H1 (cell line): ENCODE measurements around the gene CD28. TPM values are rescaled to one million over a fixed set of nuclear protein-coding genes. Genes with fewer than 3 reads are reported as not detected.

ENCODE experiments used
- CTCF ChIA-PET: fragments of 300-600 bp; sonication (Branson Sonifier 250); formaldehyde crosslinking; loops from one replicate; lab custom pipeline; 2021; ENCODE audit not compliant: partially characterized antibody; lab: Charles Lee
- POLR2A ChIA-PET: fragments of 300-600 bp; sonication (Branson Sonifier 250); formaldehyde crosslinking; loops from one replicate; lab custom pipeline; 2021; ENCODE audit warnings: inconsistent platforms; ENCODE audit not compliant: partially characterized antibody; lab: Charles Lee
- DNase-seq, 2 experiments: peaks; one replicate each; pipeline versions ENCODE4 v3.0.0 to v3.0.0-alpha.2; 2010 to 2022; ENCODE audit warnings: low spot score in 2 of 2, low read depth in 1 of 2, mixed read lengths in 1 of 2
- FAIRE-seq: peaks from 2 replicates; lab custom pipeline; 2011; peaks lifted over from hg19 to GRCh38; lab: Jason Lieb, UNC
- H2AFZ ChIP-seq: 2 replicates; pipeline ENCODE4 v1.8.1; 2012; ENCODE audit warnings: low read length, inconsistent platforms
- H2AK5ac ChIP-seq: 2 replicates; pipeline ENCODE4 v1.6.1; 2013; ENCODE audit warnings: low read depth, low read length
- H2BK120ac ChIP-seq: replicated peaks from 2 replicates; pipeline ENCODE3; 2013; ENCODE audit warnings: low read depth, low read length, inconsistent platforms
- H2BK12ac ChIP-seq: 2 replicates; pipeline ENCODE4 v1.6.1; 2013; ENCODE audit warnings: low read depth, low read length
- H2BK15ac ChIP-seq: 2 replicates; pipeline ENCODE4 v1.6.1; 2013; ENCODE audit warnings: low read length
- H2BK20ac ChIP-seq: 2 replicates; pipeline ENCODE4 v1.6.1; 2013; ENCODE audit warnings: low read length
- H2BK5ac ChIP-seq: 2 replicates; pipeline ENCODE4 v1.6.1; 2013; ENCODE audit warnings: low read depth, low read length
- H3K14ac ChIP-seq: 2 replicates; pipeline ENCODE4 v1.6.1; 2013; ENCODE audit warnings: inconsistent platforms; ENCODE audit not compliant: insufficient read length
- H3K18ac ChIP-seq: 2 replicates; pipeline ENCODE4 v1.6.1; 2013; ENCODE audit warnings: low read length; ENCODE audit errors: extremely low read depth
- H3K23ac ChIP-seq: 2 replicates; pipeline ENCODE4 v1.6.1; 2013; ENCODE audit warnings: inconsistent platforms; ENCODE audit not compliant: insufficient read length
- H3K23me2 ChIP-seq: 2 replicates; pipeline ENCODE4 v1.6.1; 2013; ENCODE audit warnings: low read depth, low read length
- H3K27ac ChIP-seq: 2 replicates; pipeline ENCODE4 v1.6.1; 2011; ENCODE audit warnings: low read depth, low read length, inconsistent platforms
- H3K27me3 ChIP-seq, 4 experiments: replicated peaks in 1 of 4; 1 replicate in 1 of 4; 2 replicates in 3 of 4; pipeline versions ENCODE4 v1.6.1 to v1.8.1; 2011 to 2013; ENCODE audit warnings: low read length in 3 of 4, mild to moderate bottlenecking in 3 of 4, inconsistent platforms in 2 of 4, mixed read lengths in 2 of 4, moderate library complexity in 1 of 4; ENCODE audit not compliant: control insufficient read depth in 3 of 4, insufficient read depth in 3 of 4; ENCODE audit errors: extremely low read depth in 1 of 4
- H3K36me3 ChIP-seq, 4 experiments: 2 replicates each; pipeline versions ENCODE4 v1.6.1 to v1.8.1; 2011 to 2013; ENCODE audit warnings: mild to moderate bottlenecking in 4 of 4, low read length in 3 of 4, moderate library complexity in 2 of 4, control low read depth in 1 of 4, inconsistent platforms in 1 of 4; ENCODE audit not compliant: insufficient read depth in 4 of 4, control insufficient read depth in 2 of 4
- H3K4ac ChIP-seq: replicated peaks from 2 replicates; pipeline ENCODE3; 2013; ENCODE audit warnings: low read length, low read depth, mixed read lengths, inconsistent platforms; ENCODE audit not compliant: insufficient read length
- H3K4me1 ChIP-seq, 4 experiments: replicated peaks in 1 of 4; 1 replicate in 1 of 4; 2 replicates in 3 of 4; pipeline versions ENCODE4 v1.6.1 to v1.8.1; 2011 to 2013; ENCODE audit warnings: low read length in 3 of 4, inconsistent platforms in 2 of 4, mixed read lengths in 1 of 4; ENCODE audit not compliant: insufficient read depth in 4 of 4, control insufficient read depth in 3 of 4
- H3K4me2 ChIP-seq, 2 experiments: 2 replicates each; pipeline versions ENCODE4 v1.6.1 to v1.8.1; 2011 to 2013; ENCODE audit warnings: low read depth in 2 of 2, low read length in 2 of 2, control low read depth in 1 of 2, inconsistent platforms in 1 of 2, mild to moderate bottlenecking in 1 of 2; ENCODE audit not compliant: insufficient read depth in 1 of 2
- H3K4me3 ChIP-seq, 4 experiments: fragments of 200-600, 300-600 bp in 1 of 4; sonication (generic), shearing (Covaris generic), sonication (Bioruptor Twin) in 1 of 4; 2 replicates each; pipeline versions ENCODE4 v1.5.1 to v1.8.1; 2011 to 2016; ENCODE audit warnings: low read length in 4 of 4, low read depth in 3 of 4, control low read depth in 2 of 4, inconsistent platforms in 2 of 4, mild to moderate bottlenecking in 2 of 4, mixed read lengths in 1 of 4, moderate library complexity in 1 of 4; ENCODE audit not compliant: insufficient read depth in 2 of 4; ENCODE audit errors: extremely low read depth in 1 of 4
- H3K56ac ChIP-seq: replicated peaks from 2 replicates; pipeline ENCODE3; 2013; ENCODE audit warnings: low read depth, mild to moderate bottlenecking, mixed read lengths, low read length, inconsistent platforms; ENCODE audit not compliant: insufficient read length
- H3K79me1 ChIP-seq: 2 replicates; pipeline ENCODE4 v1.6.1; 2013; ENCODE audit warnings: low read depth, low read length, control low read depth
- H3K79me2 ChIP-seq, 2 experiments: 2 replicates each; pipeline versions ENCODE4 v1.6.1 to v1.8.1; 2012 to 2013; ENCODE audit warnings: low read length in 2 of 2, mild to moderate bottlenecking in 2 of 2, inconsistent platforms in 1 of 2; ENCODE audit not compliant: insufficient read depth in 2 of 2, control insufficient read depth in 1 of 2
- H3K9ac ChIP-seq, 4 experiments: replicated peaks in 1 of 4; 1 replicate in 1 of 4; 2 replicates in 3 of 4; pipeline versions ENCODE4 v1.6.1 to v1.8.1; 2011 to 2013; ENCODE audit warnings: low read depth in 3 of 4, low read length in 3 of 4, control low read depth in 2 of 4, mild to moderate bottlenecking in 2 of 4, moderate library complexity in 2 of 4, inconsistent platforms in 1 of 4; ENCODE audit errors: extremely low read depth in 1 of 4
- H3K9me3 ChIP-seq, 2 experiments: 2 replicates each; pipeline versions ENCODE4 v1.6.1 to v1.8.1; 2012 to 2013; ENCODE audit warnings: mild to moderate bottlenecking in 2 of 2, moderate library complexity in 2 of 2, control low read depth in 1 of 2, inconsistent platforms in 1 of 2, low read depth in 1 of 2, low read length in 1 of 2, mixed read lengths in 1 of 2; ENCODE audit not compliant: insufficient read depth in 2 of 2
- H4K20me1 ChIP-seq, 2 experiments: replicated peaks in 1 of 2; 2 replicates each; pipeline versions ENCODE3 to v1.8.1; 2011 to 2013; ENCODE audit warnings: inconsistent platforms in 2 of 2, low read length in 2 of 2, mild to moderate bottlenecking in 1 of 2; ENCODE audit not compliant: insufficient read depth in 2 of 2, control insufficient read depth in 1 of 2
- H4K5ac ChIP-seq: 2 replicates; pipeline ENCODE4 v1.6.1; 2013; ENCODE audit warnings: low read length, low read depth, mixed read lengths, inconsistent platforms; ENCODE audit not compliant: insufficient read length
- H4K8ac ChIP-seq: 2 replicates; pipeline ENCODE4 v1.8.0; 2013; ENCODE audit warnings: mild to moderate bottlenecking, moderate library complexity, low read length, inconsistent platforms; ENCODE audit not compliant: insufficient read depth; ENCODE audit errors: extremely low read depth
- H4K91ac ChIP-seq: replicated peaks from 2 replicates; pipeline ENCODE3; 2013; ENCODE audit warnings: low read length, mixed read lengths, inconsistent platforms; ENCODE audit not compliant: insufficient read length
- CEBPB ChIP-seq: IDR thresholded peaks from 2 replicates; pipeline ENCODE4 v1.6.1; 2012; ENCODE audit warnings: low read depth, low read length
- CREB1 ChIP-seq: IDR thresholded peaks from 2 replicates; pipeline ENCODE4 v1.6.1; 2012; ENCODE audit warnings: inconsistent platforms
- E2F6 ChIP-seq: IDR thresholded peaks from 2 replicates; pipeline ENCODE4 v1.6.1; 2012; ENCODE audit warnings: inconsistent platforms
- GTF2F1 ChIP-seq: IDR thresholded peaks from 2 replicates; pipeline ENCODE4 v1.6.1; 2012; ENCODE audit warnings: low read depth, low read length, improper control_type of control experiment, borderline replicate concordance
- KDM1A ChIP-seq: fragments of 200-600, 300-600 bp; sonication (generic); IDR thresholded peaks from 2 replicates; pipeline ENCODE4 v1.7.1; 2016; ENCODE audit warnings: mild to moderate bottlenecking, low read length, borderline replicate concordance
- NANOG ChIP-seq: IDR thresholded peaks from 2 replicates; pipeline ENCODE4 v1.6.1; 2011; ENCODE audit warnings: low read length, low read depth, mild to moderate bottlenecking, inconsistent platforms; ENCODE audit not compliant: insufficient read depth, poor library complexity, severe bottlenecking
- SAP30 ChIP-seq: fragments of 300-600 bp; sonication (generic); IDR thresholded peaks from 2 replicates; pipeline ENCODE4 v1.7.1; 2012; ENCODE audit warnings: low read length, moderate library complexity, mild to moderate bottlenecking, inconsistent platforms; ENCODE audit not compliant: insufficient read depth, insufficient replicate concordance
- SP2 ChIP-seq: IDR thresholded peaks from 2 replicates; pipeline ENCODE4 v1.6.1; 2012; ENCODE audit warnings: mild to moderate bottlenecking, low read length, inconsistent platforms
- TAF7 ChIP-seq: optimal IDR thresholded peaks from 2 replicates; pipeline ENCODE3; 2011; ENCODE audit warnings: low read depth, mild to moderate bottlenecking, inconsistent platforms, low read length, moderate library complexity, borderline replicate concordance
- TBP ChIP-seq: IDR thresholded peaks from 2 replicates; pipeline ENCODE4 v1.6.1; 2011; ENCODE audit warnings: low read depth, low read length, improper control_type of control experiment
- WGBS, 2 experiments: shearing (Covaris generic) in 1 of 2; methylation state at CpG; one replicate each; pipeline versions ENCODE4 v1.1.6 to v1.1.7; 2013 to 2015; ENCODE audit warnings: low lambda C conversion rate in 2 of 2, mixed read lengths in 2 of 2, inconsistent platforms in 1 of 2, low coverage in 1 of 2, missing lambda C conversion rate in 1 of 2; ENCODE audit not compliant: insufficient replicate concordance in 2 of 2, insufficient coverage in 1 of 2, insufficient read length in 1 of 2; ENCODE audit errors: extremely low coverage in 1 of 2, missing lambda C conversion rate in 1 of 2; 5-methylcytosine and 5-hydroxymethylcytosine counted together
- polyA plus RNA-seq, 7 experiments: library from polyadenylated mRNA; depleted of rRNA in 3 of 7; stranded (reverse) in 5 of 7; unstranded in 2 of 7; fragments of >200 nt in 5 of 7; fragments of 200-250 nt in 2 of 7; gene quantifications; 1 replicate in 5 of 7; 2 replicates in 1 of 7; 4 replicates in 1 of 7; pipeline versions ENCODE4 v1.2.1 to v1.2.3, GENCODE V29; 2011 to 2013; ENCODE audit warnings: missing spikeins in 2 of 7, mixed read lengths in 2 of 7
- total RNA-seq: library from RNA; stranded (reverse); fragmentation: NEBNext Ultra II Directional; extraction: Animal tissue kit (Norgen Biotek cat#: 25700); gene quantifications from 2 replicates; pipeline ENCODE4 v1.2.1, GENCODE V29; 2021

CD28 gene
- total and polyA plus RNA-seq, 2 of the 8 experiments (the other 6 are each of a cell fraction or from before 2014, with no cell fraction given), result not detected

- no peak for TF ChIP-seq KDM1A
- no peak for TF ChIP-seq CEBPB
- no peak for TF ChIP-seq TAF7
- TF ChIP-seq SP2, result no peak
- no peak for TF ChIP-seq GTF2F1
- TF ChIP-seq CREB1, result no peak
- TF ChIP-seq NANOG, result no peak
- no peak for TF ChIP-seq TBP
- no peak for TF ChIP-seq E2F6
- no peak for TF ChIP-seq SAP30
- H3K4me2 ChIP-seq, result no peak overlapping the region
Observed at GRCh38 chr2:203774760-203775159, 68.3 kb downstream of the CD28 start.

More at GRCh38 chr2:203774760-203775159, 68.3 kb downstream of the CD28 start:
- H2AFZ ChIP-seq, result 0 out of 2 replicates have a peak overlapping the region, but pooled peaks have one; percentile 76
- no peaks in the 10 kb centered on the region for H3K23me2 ChIP-seq
- DNase-seq (no peak), FAIRE-seq (no peak)
- H2BK20ac ChIP-seq, result no peak overlapping the region
- H2BK15ac ChIP-seq, result no peak overlapping the region
- no peak overlapping the region for H2BK5ac ChIP-seq
- no peaks in the 10 kb centered on the region for H3K27me3 ChIP-seq
- no peak overlapping the region for H2BK12ac ChIP-seq
- no peak overlapping the region for H4K91ac ChIP-seq
- no peaks in the 10 kb centered on the region for H3K79me2 ChIP-seq
- H3K9me3 ChIP-seq, result no peaks in the 10 kb centered on the region
- no peaks in the 10 kb centered on the region for H4K20me1 ChIP-seq
- H3K4me3 ChIP-seq, result no peak overlapping the region
- no peak overlapping the region for H4K5ac ChIP-seq
- WGBS, 2 experiments, result 82% methylated on average over 9 of the region's 9 CpGs; no CpG with 5 or more reads in 1 of the 2 experiments
- no peak overlapping the region for H3K9ac ChIP-seq
- ChIA-PET POLR2A (no interaction called here), CTCF (interaction anchor here (2.7 kb wide), 1 partner anchor 11 kb away, joined by 7 read pairs; no protein-coding TSS in a partner anchor)
- no peak overlapping the region for H2AK5ac ChIP-seq
- H3K18ac ChIP-seq, result no peak overlapping the region
- H3K23ac ChIP-seq, result no peak overlapping the region
- H3K56ac ChIP-seq, result no peak overlapping the region
- H3K27ac ChIP-seq, result no peak overlapping the region
- no peaks in the 10 kb centered on the region for H3K79me1 ChIP-seq
- H2BK120ac ChIP-seq, result no peak overlapping the region
- H3K4ac ChIP-seq, result no peak overlapping the region
- H3K4me1 ChIP-seq, result no peaks in the 10 kb centered on the region
- H3K36me3 ChIP-seq, result no peaks in the 10 kb centered on the region
- H4K8ac ChIP-seq, result no peak overlapping the region
- no peak overlapping the region for H3K14ac ChIP-seq
